HepG2 (cell line): ENCODE results near the gene UBE3B. TPM values are rescaled to one million over a fixed set of nuclear protein-coding genes. Genes with fewer than 3 reads are reported as not detected.
A peak's percentile ranks its signal among the peaks of the same experiment; 100 is the strongest.

Experiments used
- ATAC-seq: fragments of 200-7000 bp; cut with Tn5 transposase; 3 replicates; pipeline ENCODE4 v1.9.1; 2020; ENCODE audit warnings: mild to moderate bottlenecking, moderate library complexity
- BruUV-seq: library from RNA; stranded (reverse); fragments of 400-500 nt; replicated peaks from 2 replicates; lab custom pipeline; 2021; lab: Mats Ljungman, UMichigan
- CTCF ChIA-PET: fragments of 300-600 bp; formaldehyde crosslinking; extraction: SDS; loops from one replicate; lab custom pipeline; 2021; ENCODE audit warnings: low total read pairs, inconsistent platforms, low intra/inter-chr PET ratio; lab: Yijun Ruan, JAX
- POLR2A ChIA-PET: fragments of 350-600 bp; sonication (Branson Sonifier 250); formaldehyde crosslinking; loops from one replicate; lab custom pipeline; 2020; ENCODE audit warnings: antibody characterized with exemption, inconsistent platforms; lab: Yijun Ruan, JAX
- DNase-seq: peaks from one replicate; pipeline ENCODE4 v3.0.0-alpha.2; 2015; ENCODE audit warnings: low spot score
- FAIRE-seq: peaks from 3 replicates; lab custom pipeline; 2011; peaks lifted over from hg19 to GRCh38; lab: Jason Lieb, UNC
- H2AFZ ChIP-seq: one replicate; pipeline ENCODE4 v1.6.1; 2011; ENCODE audit warnings: low read length, inconsistent platforms
- H3K27ac ChIP-seq: fragments of 300-600 bp; 3 replicates; pipeline ENCODE4 v1.8.0; 2011; ENCODE audit warnings: mixed run types, mild to moderate bottlenecking, mixed read lengths, low read length, inconsistent platforms; ENCODE audit not compliant: insufficient read depth; ENCODE audit errors: extremely low read length
- H3K27me3 ChIP-seq, 2 experiments: fragments of 200-600 bp in 1 of 2; 2 replicates in 1 of 2; 3 replicates in 1 of 2; pipeline versions ENCODE4 v1.6.0 to v1.8.0; 2011; ENCODE audit warnings: low read length in 2 of 2, mild to moderate bottlenecking in 2 of 2, moderate library complexity in 2 of 2, inconsistent platforms in 1 of 2; ENCODE audit not compliant: insufficient read depth in 2 of 2, control insufficient read depth in 1 of 2
- H3K36me3 ChIP-seq, 2 experiments: fragments of 200-600 bp in 1 of 2; replicated peaks in 1 of 2; 2 replicates in 1 of 2; 3 replicates in 1 of 2; pipeline versions ENCODE4 v1.5.1 to v1.8.0; 2011; ENCODE audit warnings: low read length in 2 of 2, inconsistent platforms in 1 of 2; ENCODE audit not compliant: insufficient read depth in 2 of 2, control insufficient read depth in 1 of 2
- H3K4me1 ChIP-seq: 2 replicates; pipeline ENCODE4 v1.5.1; 2012; ENCODE audit warnings: low read length, inconsistent platforms; ENCODE audit not compliant: insufficient read depth
- H3K4me2 ChIP-seq: 2 replicates; pipeline ENCODE4 v1.6.0; 2011; ENCODE audit warnings: low read depth, low read length, inconsistent platforms
- H3K4me3 ChIP-seq, 3 experiments: fragments of 200-600 bp in 1 of 3; sonication (generic), shearing (Covaris generic) in 1 of 3; replicated peaks in 1 of 3; 2 replicates each; pipeline ENCODE4 v1.5.1; 2011 to 2016; ENCODE audit warnings: low read length in 3 of 3, inconsistent platforms in 2 of 3, low read depth in 2 of 3, mild to moderate bottlenecking in 2 of 3, control low read depth in 1 of 3, mixed read lengths in 1 of 3; ENCODE audit not compliant: insufficient read depth in 1 of 3
- H3K79me2 ChIP-seq: one replicate; pipeline ENCODE4 v1.6.1; 2011; ENCODE audit warnings: low read length, inconsistent platforms; ENCODE audit not compliant: insufficient read depth
- H3K9ac ChIP-seq: 2 replicates; pipeline ENCODE4 v1.6.0; 2011; ENCODE audit warnings: mild to moderate bottlenecking, low read depth, low read length, inconsistent platforms; ENCODE audit not compliant: insufficient read depth
- H3K9me3 ChIP-seq: 2 replicates; pipeline ENCODE4 v1.5.1; 2012; ENCODE audit warnings: mild to moderate bottlenecking, low read length
- H4K20me1 ChIP-seq: 2 replicates; pipeline ENCODE4 v1.6.0; 2011; ENCODE audit warnings: inconsistent platforms, mild to moderate bottlenecking, low read length, moderate library complexity; ENCODE audit not compliant: insufficient read depth
- GATA4 ChIP-seq: sonication (generic); IDR thresholded peaks from 2 replicates; pipeline ENCODE4 v1.6.1; 2016; ENCODE audit warnings: antibody characterized with exemption, low read depth, borderline replicate concordance
- HNRNPLL ChIP-seq: fragments of 200-400 bp; formaldehyde crosslinking; IDR thresholded peaks from 2 replicates; pipeline ENCODE4 v1.6.1; 2017; ENCODE audit warnings: mild to moderate bottlenecking, low read depth, low read length; ENCODE audit not compliant: poor library complexity, severe bottlenecking
- MAFK ChIP-seq, 2 experiments: IDR thresholded peaks in 1 of 2; conservative IDR thresholded peaks in 1 of 2; 2 replicates each; pipeline ENCODE4 v1.6.1; 2011; ENCODE audit warnings: improper control_type of control experiment in 2 of 2, low read length in 2 of 2
- SRSF9 ChIP-seq: fragments of 200-400 bp; formaldehyde crosslinking; IDR thresholded peaks from 2 replicates; pipeline ENCODE4 v1.6.1; 2018; ENCODE audit warnings: borderline replicate concordance, mild to moderate bottlenecking, low read depth, low read length; ENCODE audit not compliant: insufficient read depth, poor library complexity, severe bottlenecking
- ZNF280B ChIP-seq: sonication (generic); formaldehyde crosslinking; IDR thresholded peaks from 2 replicates; pipeline ENCODE4 v1.5.0; 2020; ENCODE audit warnings: missing genetic modification reagents, mild to moderate bottlenecking, borderline replicate concordance
- ZNF841 ChIP-seq: sonication (generic); formaldehyde crosslinking; IDR thresholded peaks from 2 replicates; pipeline ENCODE4 v1.8.1; 2023; ENCODE audit warnings: missing genetic modification reagents, borderline replicate concordance
- WGBS: methylation state at CpG from one replicate; pipeline ENCODE4 v1.1.6; 2017; ENCODE audit warnings: low lambda C conversion rate; 5-methylcytosine and 5-hydroxymethylcytosine counted together
- in situ Hi-C: cut with HindIII; loops from 2 replicates; pipeline ENCODE4 v1.10.0; 2017; ENCODE audit warnings: low pct_unique_long_range_greater_than_20kb; ENCODE audit not compliant: extremely low pct_ligation_motif_present
- intact Hi-C: fragments of 100-400 bp; cut with micrococcal nuclease; formaldehyde crosslinking; loops from one replicate; pipeline ENCODE4 v1.10.0; 2022; ENCODE audit not compliant: unreplicated experiment
- polyA plus RNA-seq, 8 experiments: library from polyadenylated mRNA; depleted of rRNA in 3 of 8; stranded (reverse) in 7 of 8; unstranded in 1 of 8; fragments of >200 nt; fragmentation: Illumina TruSeq in 4 of 8; extraction: Trizol in 4 of 8; gene quantifications; 2 replicates each; pipeline versions ENCODE4 v1.2.1 to v1.2.3, GENCODE V29; 2011 to 2016; ENCODE audit warnings: low read depth in 4 of 8, missing spikeins in 1 of 8, mixed read lengths in 1 of 8; ENCODE audit not compliant: insufficient read depth in 1 of 8
- total RNA-seq, 5 experiments: library from RNA; depleted of rRNA; stranded (reverse); fragments of >200 nt; fragmentation: Illumina TruSeq; extraction: Trizol; gene quantifications; 2 replicates each; pipeline ENCODE4 v1.2.3, GENCODE V29; 2016; ENCODE audit warnings: low read depth in 1 of 5

UBE3B gene
- total and polyA plus RNA-seq, 2 of the 13 experiments (the other 11 are each of a cell fraction or from before 2014, with no cell fraction given) = 22.7 to 25.3 TPM

GRCh38 chr12:109464642-109465351, 12.6 kb upstream of the UBE3B start:
- POLR2A ChIA-PET = no interaction called here
- BruUV-seq = no TSS peak
- no peak for DNase-seq

More at GRCh38 chr12:109464642-109465351, 12.6 kb upstream of the UBE3B start:
- no peaks in the 10 kb centered on the region; the same call in 1 of the 2 replicates for H4K20me1 ChIP-seq
- ATAC-seq (no peak), FAIRE-seq (no peak)
- H2AFZ ChIP-seq = no peak overlapping the region
- H3K4me3 ChIP-seq = no peak overlapping the region
- no peak overlapping the region for H3K9ac ChIP-seq
- TF ChIP-seq HNRNPLL = no peak
- no peak for TF ChIP-seq ZNF841
- no peak for TF ChIP-seq ZNF280B (CRISPR knock-in tag)
- TF ChIP-seq MAFK (conservative IDR thresholded peaks at IDR 0.05 in 1 of 2, IDR thresholded peaks at IDR 0.05 in 1 of 2; ENCODE audit: low read length in 2 of 2) = peak in 1 of 2 experiments; percentile 6; a peak in 1 of 4 replicates
- no peak for TF ChIP-seq SRSF9
- no peak for TF ChIP-seq GATA4
- H3K9me3 ChIP-seq = no peaks in the 10 kb centered on the region
- in situ Hi-C loops (no loop called here), intact Hi-C loops (no loop called here)
- no peak overlapping the region for H3K4me2 ChIP-seq
- H3K27ac ChIP-seq = no peak overlapping the region
- peaks cover 20 to 50% of the 10 kb centered on the region in 2 experiments for H3K36me3 ChIP-seq
- over 99% methylated on average over 14 of the region's 14 CpGs for WGBS
- peaks cover 23% of the 10 kb centered on the region for H3K79me2 ChIP-seq
- CTCF ChIA-PET = no interaction called here
- no peaks in the 10 kb centered on the region for H3K27me3 ChIP-seq
- peaks cover 39% of the 10 kb centered on the region for H3K4me1 ChIP-seq
